GM12873 (cell line): ENCODE results near the gene FBLN1.

ENCODE experiments used
- CTCF ChIP-seq: IDR thresholded peaks from 2 replicates; pipeline ENCODE4 v1.5.1; 2012; ENCODE audit warnings: low read depth, mild to moderate bottlenecking, moderate library complexity, low read length, control low read depth; ENCODE audit not compliant: insufficient read depth; ENCODE audit errors: missing control alignments

Gene FBLN1

DNA sequence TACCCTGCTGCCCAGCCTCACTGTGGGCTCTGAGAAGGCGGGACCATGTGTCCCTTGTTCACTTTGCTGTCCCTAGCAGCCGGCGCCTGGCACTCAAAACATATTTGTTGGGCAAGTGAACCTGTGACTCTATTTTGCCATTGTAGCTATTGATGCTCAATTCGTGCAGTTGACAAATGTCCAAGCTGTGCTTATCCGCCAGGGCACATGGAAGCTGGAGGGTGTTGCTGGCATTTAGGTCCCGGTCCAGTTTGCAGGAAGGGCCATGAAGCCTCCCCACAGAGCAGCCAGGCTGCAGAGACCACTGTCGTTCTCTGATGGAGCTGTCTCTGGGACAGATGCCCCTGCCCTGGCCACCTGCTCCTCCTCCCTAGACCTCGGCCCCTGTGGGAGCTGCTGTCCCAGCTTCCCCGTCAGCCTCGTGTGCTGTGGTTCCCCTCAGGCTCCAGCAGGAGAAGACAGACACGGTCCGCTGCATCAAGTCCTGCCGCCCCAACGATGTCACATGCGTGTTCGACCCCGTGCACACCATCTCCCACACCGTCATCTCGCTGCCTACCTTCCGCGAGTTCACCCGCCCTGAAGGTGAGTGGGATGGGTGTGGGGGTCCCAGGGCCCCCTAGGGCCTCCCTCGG is 71.5 kb downstream of the FBLN1 start:
- TF ChIP-seq CTCF = no peak

- TF ChIP-seq CTCF = no peak
Measured at GRCh38 chr22:45575173-45575572, 72.5 kb downstream of the FBLN1 start.

DNA sequence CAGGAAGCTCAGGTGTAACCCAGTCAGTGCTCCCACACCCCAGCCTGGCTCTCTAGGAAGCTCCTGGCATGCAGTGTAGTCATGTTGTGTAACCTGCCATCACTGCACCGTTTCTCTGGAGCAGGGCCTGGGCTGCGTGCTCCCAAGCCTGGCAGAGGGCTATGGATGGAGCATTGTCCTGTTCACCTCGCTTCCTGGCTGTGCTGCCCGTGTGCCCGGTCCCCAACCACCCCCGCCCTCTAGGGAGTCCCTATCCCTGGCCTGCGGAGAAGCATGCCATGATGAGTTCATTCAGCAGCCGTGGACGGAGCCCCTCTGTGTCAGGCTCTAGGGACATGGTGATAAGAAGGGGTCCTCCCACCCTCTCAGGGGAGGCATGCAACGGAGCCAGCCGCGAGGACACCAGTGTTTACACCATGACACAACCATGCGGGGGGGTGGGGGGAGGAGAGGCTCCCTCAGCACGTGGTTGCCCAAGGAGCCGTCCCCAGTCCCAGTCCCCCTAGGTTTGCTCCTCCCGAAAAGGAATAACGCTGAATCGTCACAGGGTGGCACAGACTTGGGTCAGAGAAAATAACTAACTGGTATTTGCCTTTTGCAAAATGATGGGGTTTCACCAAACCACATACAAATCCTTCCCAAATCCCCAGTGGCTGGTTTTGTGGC is 73.1 kb downstream of the FBLN1 start:
- TF ChIP-seq CTCF = no peak

- TF ChIP-seq CTCF = no peak
Measured at GRCh38 chr22:45576273-45576625, 73.6 kb downstream of the FBLN1 start.

- no peak for TF ChIP-seq CTCF
Measured at GRCh38 chr22:45576730-45577464, 74.2 kb downstream of the FBLN1 start.

DNA sequence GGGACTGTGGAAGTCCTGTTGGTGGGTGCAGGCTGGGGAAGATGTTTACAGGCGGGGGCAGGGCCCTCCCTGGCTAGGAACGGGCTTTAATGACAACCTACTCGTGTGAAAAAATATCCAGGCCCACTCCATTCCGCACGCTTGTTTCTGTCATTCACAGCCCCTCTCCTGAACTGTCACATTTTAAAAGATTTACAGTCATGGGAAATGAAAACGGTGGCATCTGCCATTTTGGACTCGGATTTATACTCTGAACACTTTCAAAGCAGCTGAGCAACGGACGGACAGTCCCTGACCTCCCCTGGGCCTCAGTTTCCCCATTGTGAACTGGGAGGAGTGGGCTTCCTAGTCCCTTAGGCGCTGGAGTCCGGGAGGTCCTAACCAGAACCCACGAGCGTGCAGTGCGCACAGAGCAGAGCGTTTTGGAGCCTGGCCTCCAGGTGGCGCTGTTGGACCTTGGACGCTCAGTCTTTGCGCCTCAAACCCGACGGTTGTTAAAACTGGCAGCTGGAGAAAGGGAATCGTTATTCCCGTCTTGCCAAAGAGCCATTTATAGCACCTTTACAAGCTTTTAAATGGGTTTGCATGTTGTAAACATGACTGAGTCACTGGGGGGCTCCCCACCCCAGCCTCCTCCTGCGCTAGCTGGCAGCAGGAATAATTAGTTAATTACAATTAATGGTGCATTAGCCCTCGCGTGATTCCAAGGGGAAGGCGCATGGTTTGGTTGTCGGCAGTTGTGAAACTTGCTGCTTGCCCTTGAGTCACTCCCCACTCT is 75.3 kb downstream of the FBLN1 start:
- TF ChIP-seq CTCF = peak; percentile 98

DNA sequence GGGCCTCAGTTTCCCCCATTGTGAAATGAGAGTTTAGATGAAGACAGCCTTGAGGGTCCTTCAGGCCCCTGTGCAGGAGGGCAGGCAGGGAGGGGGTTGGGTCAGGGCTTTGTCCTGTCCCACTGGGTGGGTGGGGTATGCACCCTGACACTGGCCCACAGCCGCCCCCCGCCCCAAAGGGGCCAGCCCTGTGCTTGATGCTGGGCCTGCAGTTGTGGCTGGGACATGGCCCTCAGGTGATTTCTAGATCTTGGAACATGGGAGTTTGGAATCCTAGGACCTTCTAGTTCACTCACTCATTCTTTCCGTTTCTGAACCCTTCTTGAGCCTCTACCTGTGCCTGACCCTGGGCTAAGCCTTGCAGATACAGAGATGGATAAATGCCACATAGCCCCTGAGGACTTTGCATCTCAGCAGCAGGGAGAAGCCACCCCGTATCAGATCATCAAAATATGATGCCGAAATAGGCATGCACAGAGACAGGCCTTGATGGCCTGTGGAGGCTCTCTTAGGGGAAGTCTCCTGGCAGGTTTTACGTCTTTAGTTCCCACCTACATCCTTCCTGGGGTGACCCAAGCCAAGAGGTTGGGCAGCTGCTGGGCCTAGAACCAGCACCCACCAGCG is 76.0 kb downstream of the FBLN1 start:
- TF ChIP-seq CTCF = no peak
